ENCODE measurements around the gene ZMYM3. TPM values are rescaled to one million over a fixed set of nuclear protein-coding genes. Genes with fewer than 3 reads are reported as not detected.

ZMYM3 gene
- total RNA-seq, 1 donor from 2014 or later: 39.2 TPM

DNA sequence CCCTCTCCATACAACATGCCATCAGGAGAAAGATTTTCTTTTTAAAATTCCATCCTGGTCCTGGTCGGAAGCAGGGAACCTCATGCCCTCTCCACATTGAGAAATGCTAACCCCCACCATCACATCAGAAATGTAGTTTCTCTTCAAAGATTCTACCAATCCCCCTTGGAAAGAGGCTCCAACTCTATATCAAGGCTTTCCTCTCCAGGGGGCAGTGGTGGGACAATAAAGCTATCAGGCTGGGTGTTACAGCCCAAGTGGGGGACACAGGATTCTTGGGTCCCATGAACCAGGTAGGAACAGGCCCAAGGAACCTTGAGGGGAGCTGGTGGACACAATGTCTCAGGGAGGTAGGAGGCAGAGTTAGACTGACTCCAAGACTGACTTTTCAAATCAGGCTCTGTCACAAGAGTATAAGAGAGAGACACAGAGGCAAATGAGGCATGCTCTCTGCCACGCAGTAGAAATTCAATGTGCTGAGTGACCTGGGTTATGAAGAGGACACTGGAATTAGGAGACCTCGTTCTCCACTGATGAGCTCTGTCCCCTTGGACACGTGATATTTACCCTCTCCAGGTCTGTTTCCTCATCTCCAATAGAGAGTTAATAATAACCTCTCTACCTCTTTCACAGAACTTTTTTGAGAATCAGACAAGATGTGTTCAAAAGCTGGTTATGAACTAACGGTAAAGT is 26.4 kb downstream of the ZMYM3 start:
- Mint-ChIP-seq H3K36me3 (ENCODE audit: unreplicated experiment) (no peaks in the 10 kb centered on the region), H3K9me3 (ENCODE audit: unreplicated experiment) (no peaks in the 10 kb centered on the region), H3K4me1 (ENCODE audit: unreplicated experiment) (peaks cover 3% of the 10 kb centered on the region), H3K27me3 (ENCODE audit: unreplicated experiment) (peaks cover 4% of the 10 kb centered on the region), H3K4me3 (ENCODE audit: unreplicated experiment) (no peak overlapping the region), H3K27ac (ENCODE audit: unreplicated experiment) (no peak overlapping the region)
- TF ChIP-seq, protein P1, sequence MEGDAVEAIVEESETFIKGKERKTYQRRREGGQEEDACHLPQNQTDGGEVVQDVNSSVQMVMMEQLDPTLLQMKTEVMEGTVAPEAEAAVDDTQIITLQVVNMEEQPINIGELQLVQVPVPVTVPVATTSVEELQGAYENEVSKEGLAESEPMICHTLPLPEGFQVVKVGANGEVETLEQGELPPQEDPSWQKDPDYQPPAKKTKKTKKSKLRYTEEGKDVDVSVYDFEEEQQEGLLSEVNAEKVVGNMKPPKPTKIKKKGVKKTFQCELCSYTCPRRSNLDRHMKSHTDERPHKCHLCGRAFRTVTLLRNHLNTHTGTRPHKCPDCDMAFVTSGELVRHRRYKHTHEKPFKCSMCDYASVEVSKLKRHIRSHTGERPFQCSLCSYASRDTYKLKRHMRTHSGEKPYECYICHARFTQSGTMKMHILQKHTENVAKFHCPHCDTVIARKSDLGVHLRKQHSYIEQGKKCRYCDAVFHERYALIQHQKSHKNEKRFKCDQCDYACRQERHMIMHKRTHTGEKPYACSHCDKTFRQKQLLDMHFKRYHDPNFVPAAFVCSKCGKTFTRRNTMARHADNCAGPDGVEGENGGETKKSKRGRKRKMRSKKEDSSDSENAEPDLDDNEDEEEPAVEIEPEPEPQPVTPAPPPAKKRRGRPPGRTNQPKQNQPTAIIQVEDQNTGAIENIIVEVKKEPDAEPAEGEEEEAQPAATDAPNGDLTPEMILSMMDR (IDR thresholded peaks at IDR 0.05): no peak
- no peak for DNase-seq (ENCODE audit: extremely low spot score, unreplicated experiment)

DNA sequence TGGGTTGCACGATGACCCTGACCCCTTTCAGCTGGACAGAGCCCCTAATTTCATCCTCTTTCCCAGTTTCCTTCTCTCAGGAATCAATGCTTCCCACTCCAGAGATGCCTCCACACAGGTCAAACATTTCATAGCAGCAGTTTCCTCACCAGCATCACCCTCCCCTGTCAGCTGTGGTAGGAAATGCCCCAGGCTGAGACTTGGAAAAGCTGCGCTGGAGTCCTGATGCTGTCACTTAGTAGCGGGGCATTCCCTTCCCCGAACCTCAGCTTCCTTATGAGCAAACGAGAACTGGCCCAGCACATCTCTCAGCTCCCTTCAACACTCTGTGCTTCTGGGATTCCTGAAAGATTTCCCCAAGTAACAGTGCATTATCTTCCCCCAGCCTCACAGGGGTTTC is 28.3 kb downstream of the ZMYM3 start:
- peaks cover 4% of the 10 kb centered on the region for H3K27me3 Mint-ChIP-seq (ENCODE audit: unreplicated experiment)
- H3K4me1 Mint-ChIP-seq (ENCODE audit: unreplicated experiment): peaks cover 3% of the 10 kb centered on the region
- no peak overlapping the region for H3K4me3 Mint-ChIP-seq (ENCODE audit: unreplicated experiment)
- no peaks in the 10 kb centered on the region for H3K9me3 Mint-ChIP-seq (ENCODE audit: unreplicated experiment)
- no peak overlapping the region for H3K27ac Mint-ChIP-seq (ENCODE audit: unreplicated experiment)
- DNase-seq (ENCODE audit: extremely low spot score, unreplicated experiment): no peak
- TF ChIP-seq, protein P1 (IDR thresholded peaks at IDR 0.05): no peak
- H3K36me3 Mint-ChIP-seq (ENCODE audit: unreplicated experiment): no peaks in the 10 kb centered on the region

DNA sequence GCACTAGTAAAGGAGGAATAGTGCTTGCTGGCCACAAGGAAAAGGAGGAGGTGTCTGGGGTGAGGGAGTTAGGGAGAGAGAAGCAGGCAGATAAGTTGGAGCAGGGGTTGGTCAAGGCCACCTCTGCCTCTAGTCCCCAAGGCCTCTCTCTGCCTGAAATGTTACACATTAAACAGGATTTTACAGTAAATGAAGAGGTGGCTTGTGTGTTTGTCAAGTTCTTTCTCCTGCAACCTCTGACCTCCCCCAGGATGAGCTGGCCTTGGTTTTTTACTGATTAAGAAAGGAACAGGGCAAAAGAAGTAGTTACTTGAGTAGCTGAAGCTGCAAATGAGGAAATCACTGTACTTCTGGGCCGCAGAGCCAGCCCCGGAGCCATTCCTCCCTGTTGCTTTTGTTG is 28.9 kb downstream of the ZMYM3 start:
- Mint-ChIP-seq H3K27me3 (ENCODE audit: unreplicated experiment) (peaks cover 4% of the 10 kb centered on the region), H3K36me3 (ENCODE audit: unreplicated experiment) (no peaks in the 10 kb centered on the region), H3K27ac (ENCODE audit: unreplicated experiment) (no peak overlapping the region), H3K4me3 (ENCODE audit: unreplicated experiment) (no peak overlapping the region), H3K9me3 (ENCODE audit: unreplicated experiment) (no peaks in the 10 kb centered on the region), H3K4me1 (ENCODE audit: unreplicated experiment) (peaks cover 3% of the 10 kb centered on the region)
- TF ChIP-seq, protein P1 (IDR thresholded peaks at IDR 0.05): no peak
- no peak for DNase-seq (ENCODE audit: extremely low spot score, unreplicated experiment)

DNA sequence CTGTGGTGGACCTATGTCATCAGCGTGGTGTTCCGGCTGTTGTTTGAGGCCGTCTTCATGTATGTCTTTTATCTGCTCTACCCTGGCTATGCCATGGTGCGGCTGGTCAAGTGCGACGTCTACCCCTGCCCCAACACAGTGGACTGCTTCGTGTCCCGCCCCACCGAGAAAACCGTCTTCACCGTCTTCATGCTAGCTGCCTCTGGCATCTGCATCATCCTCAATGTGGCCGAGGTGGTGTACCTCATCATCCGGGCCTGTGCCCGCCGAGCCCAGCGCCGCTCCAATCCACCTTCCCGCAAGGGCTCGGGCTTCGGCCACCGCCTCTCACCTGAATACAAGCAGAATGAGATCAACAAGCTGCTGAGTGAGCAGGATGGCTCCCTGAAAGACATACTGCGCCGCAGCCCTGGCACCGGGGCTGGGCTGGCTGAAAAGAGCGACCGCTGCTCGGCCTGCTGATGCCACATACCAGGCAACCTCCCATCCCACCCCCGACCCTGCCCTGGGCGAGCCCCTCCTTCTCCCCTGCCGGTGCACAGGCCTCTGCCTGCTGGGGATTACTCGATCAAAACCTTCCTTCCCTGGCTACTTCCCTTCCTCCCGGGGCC is 29.7 kb downstream of the ZMYM3 start:
- TF ChIP-seq, protein P1 (IDR thresholded peaks at IDR 0.05): no peak
- no peak for DNase-seq (ENCODE audit: extremely low spot score, unreplicated experiment)
- Mint-ChIP-seq H3K4me1 (ENCODE audit: unreplicated experiment) (peaks cover 3% of the 10 kb centered on the region), H3K9me3 (ENCODE audit: unreplicated experiment) (no peaks in the 10 kb centered on the region), H3K36me3 (ENCODE audit: unreplicated experiment) (no peaks in the 10 kb centered on the region), H3K27ac (ENCODE audit: unreplicated experiment) (no peak overlapping the region), H3K27me3 (ENCODE audit: unreplicated experiment) (peaks cover 4% of the 10 kb centered on the region), H3K4me3 (ENCODE audit: unreplicated experiment) (no peak overlapping the region)

DNA sequence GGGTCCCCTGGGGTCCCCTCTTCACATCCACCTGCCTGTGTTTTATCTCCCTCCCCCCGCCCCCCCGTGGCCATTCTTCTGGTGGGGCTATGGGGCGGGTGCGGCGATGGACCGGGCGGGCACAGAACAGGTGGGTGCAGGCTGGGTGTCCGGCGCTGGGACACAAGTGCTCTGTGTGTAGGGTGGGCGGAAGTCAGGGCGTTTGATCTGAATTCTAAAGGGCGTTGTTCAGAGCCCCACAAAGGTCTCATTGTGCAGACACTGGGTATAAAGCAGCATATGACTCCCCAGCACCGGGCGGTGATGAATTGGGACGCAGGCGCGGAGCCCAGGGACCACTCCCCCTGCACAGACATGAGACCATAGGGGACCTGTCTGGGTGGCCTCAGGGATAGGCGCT is 31.0 kb downstream of the ZMYM3 start, which contains the start of gene GJB1:
TSS of gene GJB1 (plus strand) at position 296 of the 400 bp plus-strand sequence. CDS start 484 bp downstream, outside the sequence.
- Mint-ChIP-seq H3K4me1 (ENCODE audit: unreplicated experiment) (peaks cover 3% of the 10 kb centered on the region), H3K27ac (ENCODE audit: unreplicated experiment) (no peak within 1 kb of the TSS), H3K9me3 (ENCODE audit: unreplicated experiment) (no peaks in the 10 kb centered on the region), H3K27me3 (ENCODE audit: unreplicated experiment) (peaks cover 4% of the 10 kb centered on the region), H3K36me3 (ENCODE audit: unreplicated experiment) (no peaks in the 10 kb centered on the region), H3K4me3 (ENCODE audit: unreplicated experiment) (no peak within 1 kb of the TSS)
- TF ChIP-seq, protein P1 (IDR thresholded peaks at IDR 0.05): no peak
- no peak for DNase-seq (ENCODE audit: extremely low spot score, unreplicated experiment)

Data from osteocyte (in vitro differentiated cells).